ENCODE measurements around the gene ATP6V1D. TPM values are rescaled to one million over a fixed set of nuclear protein-coding genes. Genes with fewer than 3 reads are reported as not detected.

ATP6V1D gene
- total and polyA plus RNA-seq, 2 of the 8 experiments (the other 6 are each of a cell fraction or from before 2014, with no cell fraction given), result 45.1 to 76.3 TPM

DNA sequence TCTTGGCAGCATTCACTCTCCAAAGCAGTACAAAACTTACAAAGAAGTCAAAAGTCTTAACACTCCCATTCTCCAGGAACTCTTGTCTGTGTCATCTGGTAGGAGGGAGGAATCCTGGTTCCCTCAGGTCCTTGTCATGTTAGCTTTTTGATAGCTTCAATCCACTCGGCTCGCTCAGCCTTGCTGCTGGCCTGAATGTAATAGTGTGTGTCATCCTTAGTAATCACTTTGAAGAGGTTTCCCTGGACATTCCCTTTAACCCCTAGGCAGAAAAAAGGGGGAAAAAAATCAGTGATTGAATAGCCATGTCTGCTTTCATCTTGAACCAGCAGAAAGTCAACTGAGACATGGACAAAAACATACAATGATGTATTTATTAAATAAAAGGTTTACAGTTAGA, 27.6 kb upstream of the ATP6V1D start:
- Histone ChIP-seq H3K9ac (replicated peaks in 1 of 4; ENCODE audit: extremely low read depth in 1 of 4, low read depth in 3 of 4, low read length in 3 of 4) (no peak overlapping the region), H3K79me1 (ENCODE audit: low read depth, low read length) (no peaks in the 10 kb centered on the region), H3K79me2 (ENCODE audit: control insufficient read depth in 1 of 2, insufficient read depth in 2 of 2, low read length in 2 of 2) (no peaks in the 10 kb centered on the region), H2BK12ac (ENCODE audit: low read depth, low read length) (no peak overlapping the region), H2AK5ac (ENCODE audit: low read depth, low read length) (no peak overlapping the region), H3K4me2 (ENCODE audit: insufficient read depth in 1 of 2, low read depth in 2 of 2, low read length in 2 of 2) (no peak overlapping the region), H3K4ac (replicated peaks; ENCODE audit: insufficient read length, low read depth, low read length) (no peak overlapping the region), H3K23ac (ENCODE audit: insufficient read length) (no peak overlapping the region), H4K91ac (replicated peaks; ENCODE audit: insufficient read length, low read length) (no peak overlapping the region), H3K23me2 (ENCODE audit: low read depth, low read length) (no peaks in the 10 kb centered on the region), H4K20me1 (replicated peaks in 1 of 2; ENCODE audit: control insufficient read depth in 1 of 2, insufficient read depth in 2 of 2, low read length in 2 of 2) (no peaks in the 10 kb centered on the region), H3K27me3 (replicated peaks in 1 of 4; ENCODE audit: control insufficient read depth in 3 of 4, extremely low read depth in 1 of 4, insufficient read depth in 3 of 4, low read length in 3 of 4) (no peaks in the 10 kb centered on the region), H4K5ac (ENCODE audit: insufficient read length, low read depth, low read length) (no peak overlapping the region), H3K9me3 (ENCODE audit: insufficient read depth in 2 of 2, low read depth in 1 of 2, low read length in 1 of 2) (no peaks in the 10 kb centered on the region), H3K4me3 (ENCODE audit: extremely low read depth in 1 of 4, insufficient read depth in 2 of 4, low read depth in 3 of 4, low read length in 4 of 4) (no peak overlapping the region), H2AFZ (ENCODE audit: low read length) (no peak overlapping the region), H2BK5ac (ENCODE audit: low read depth, low read length) (no peak overlapping the region), H3K4me1 (replicated peaks in 1 of 4; ENCODE audit: control insufficient read depth in 3 of 4, insufficient read depth in 4 of 4, low read length in 3 of 4) (no peaks in the 10 kb centered on the region), H3K36me3 (ENCODE audit: control insufficient read depth in 2 of 4, insufficient read depth in 4 of 4, low read length in 3 of 4) (peaks cover 0 to 36% (median 23%) of the 10 kb centered on the region in 4 experiments; a peak in 7 of 8 replicates), H2BK120ac (replicated peaks; ENCODE audit: low read depth, low read length) (no peak overlapping the region), H3K27ac (ENCODE audit: low read depth, low read length) (no peak overlapping the region), H2BK20ac (ENCODE audit: low read length) (no peak overlapping the region), H4K8ac (ENCODE audit: extremely low read depth, insufficient read depth, low read length) (no peak overlapping the region), H3K14ac (ENCODE audit: insufficient read length) (no peak overlapping the region), H2BK15ac (ENCODE audit: low read length) (no peak overlapping the region), H3K18ac (ENCODE audit: extremely low read depth, low read length) (no peak overlapping the region), H3K56ac (replicated peaks; ENCODE audit: insufficient read length, low read depth, low read length) (no peak overlapping the region)
- DNase-seq (ENCODE audit: low read depth in 1 of 2, low spot score in 2 of 2) (no peak), FAIRE-seq (no peak)
- CTCF ChIA-PET (ENCODE audit: partially characterized antibody), result interaction anchor here (1.3 kb wide), 1 partner anchor 40 kb away, joined by 4 read pairs; no protein-coding TSS in a partner anchor
- POLR2A ChIA-PET (ENCODE audit: partially characterized antibody), result interaction anchor here (0.7 to 1.2 kb wide), 3 partner anchors 9 to 184 kb away, joined by 3 read pairs; no protein-coding TSS in a partner anchor
- 91% methylated on average over 2 of the region's 2 CpGs; no CpG with 5 or more reads in 1 of the 2 experiments for WGBS, 2 experiments (ENCODE audit: extremely low coverage in 1 of 2, insufficient coverage in 1 of 2, insufficient read length in 1 of 2, insufficient replicate concordance in 2 of 2, low coverage in 1 of 2, low lambda C conversion rate in 2 of 2, missing lambda C conversion rate in 1 of 2)
- TF ChIP-seq SRF (IDR thresholded peaks at IDR 0.05; ENCODE audit: low read depth, low read length) (no peak), EGR1 (IDR thresholded peaks at IDR 0.05; ENCODE audit: borderline replicate concordance, low read depth, low read length) (no peak), SUZ12 (IDR thresholded peaks at IDR 0.05; ENCODE audit: low read length) (no peak), TAF1 (IDR thresholded peaks at IDR 0.05; ENCODE audit: low read depth, low read length) (no peak), TCF12 (IDR thresholded peaks at IDR 0.05; ENCODE audit: low read depth, low read length) (no peak), ZNF274 (IDR thresholded peaks at IDR 0.05; ENCODE audit: borderline replicate concordance, extremely low read depth, low read length) (no peak), PHF8 (conservative IDR thresholded peaks at IDR 0.05; ENCODE audit: low read depth, low read length) (no peak), CHD1 (IDR thresholded peaks at IDR 0.05; ENCODE audit: low read depth, low read length) (no peak), SIN3A (conservative IDR thresholded peaks at IDR 0.05 in 1 of 2, IDR thresholded peaks at IDR 0.05 in 1 of 2; ENCODE audit: low read depth in 1 of 2, low read length in 2 of 2) (no peak), TBP (IDR thresholded peaks at IDR 0.05; ENCODE audit: low read depth, low read length) (no peak), CEBPB (IDR thresholded peaks at IDR 0.05; ENCODE audit: low read depth, low read length) (no peak), EP300 (IDR thresholded peaks at IDR 0.05; ENCODE audit: borderline replicate concordance in 1 of 2, low read depth in 2 of 2, low read length in 2 of 2) (no peak), JUN (IDR thresholded peaks at IDR 0.05; ENCODE audit: low read depth, low read length) (no peak)
- TF ChIP-seq, protein P1, sequence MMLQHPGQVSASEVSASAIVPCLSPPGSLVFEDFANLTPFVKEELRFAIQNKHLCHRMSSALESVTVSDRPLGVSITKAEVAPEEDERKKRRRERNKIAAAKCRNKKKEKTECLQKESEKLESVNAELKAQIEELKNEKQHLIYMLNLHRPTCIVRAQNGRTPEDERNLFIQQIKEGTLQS (IDR thresholded peaks at IDR 0.05; ENCODE audit: insufficient read depth, low read depth, low read length), result no peak

Data from H1 (cell line).